ENCODE results near the gene OR10A4.
A peak's percentile ranks its signal among the peaks of the same experiment; 100 is the strongest.
"Not testable (repeated sequence)": the region's sequence is repeated elsewhere in the genome, so short reads cannot be mapped to it uniquely, and the experiment has no call there.

OR10A4 gene

GRCh38 chr11:6900327-6900999 is 24.0 kb downstream of the OR10A4 start:
- TF ChIP-seq CTCF (IDR thresholded peaks at IDR 0.05; ENCODE audit: low read length) (peak; percentile 45), EZH2phosphoT487 (IDR thresholded peaks at IDR 0.05; ENCODE audit: low read length) (no peak), EZH2 (optimal IDR thresholded peaks at IDR 0.05; ENCODE audit: low read depth, low read length) (no peak)
- H3K4me3 ChIP-seq (ENCODE audit: low read length), result no peak overlapping the region
- no peak overlapping the region for H3K27ac ChIP-seq (ENCODE audit: low read length)
- H3K4me1 ChIP-seq (ENCODE audit: low read length), result peaks cover 7% of the 10 kb centered on the region
- H3K36me3 ChIP-seq (replicated peaks; ENCODE audit: insufficient read depth, low read length), result no peaks in the 10 kb centered on the region
- no peaks in the 10 kb centered on the region for H3K79me2 ChIP-seq (ENCODE audit: low read length)
- no peak overlapping the region for H3K9ac ChIP-seq (ENCODE audit: low read length)
- no peaks in the 10 kb centered on the region; the same call in 1 of the 2 replicates for H3K27me3 ChIP-seq (replicated peaks; ENCODE audit: insufficient read depth, low read length)
- no peak overlapping the region for H3K4me2 ChIP-seq (ENCODE audit: low read depth, low read length)
- H4K20me1 ChIP-seq (ENCODE audit: insufficient read depth, low read length), result no peaks in the 10 kb centered on the region
- H3F3A ChIP-seq (ENCODE audit: insufficient read depth, low read length), result no peaks in the 10 kb centered on the region
- no peaks in the 10 kb centered on the region for H3K9me2 ChIP-seq (replicated peaks; ENCODE audit: insufficient read depth, low read length)
- H3K9me3 ChIP-seq (replicated peaks; ENCODE audit: insufficient read depth, low read length), result no peaks in the 10 kb centered on the region
- DNase-seq, result peak; percentile 18
- no peak overlapping the region for H2AFZ ChIP-seq (ENCODE audit: low read length)

- H3K9me3 ChIP-seq (replicated peaks; ENCODE audit: insufficient read depth, low read length); H3K36me3 ChIP-seq (replicated peaks; ENCODE audit: insufficient read depth, low read length); H3F3A ChIP-seq (ENCODE audit: insufficient read depth, low read length); H3K4me1 ChIP-seq (ENCODE audit: low read length); H2AFZ ChIP-seq (ENCODE audit: low read length); DNase-seq; H3K4me2 ChIP-seq (ENCODE audit: low read depth, low read length); H4K20me1 ChIP-seq (ENCODE audit: insufficient read depth, low read length); H3K27ac ChIP-seq (ENCODE audit: low read length); H3K79me2 ChIP-seq (ENCODE audit: low read length); H3K9me2 ChIP-seq (replicated peaks; ENCODE audit: insufficient read depth, low read length); H3K9ac ChIP-seq (ENCODE audit: low read length); H3K4me3 ChIP-seq (ENCODE audit: low read length); H3K27me3 ChIP-seq (replicated peaks; ENCODE audit: insufficient read depth, low read length): not testable (repeated sequence)
Measured at GRCh38 chr11:6904804-6905203, 28.4 kb downstream of the OR10A4 start.

- TF ChIP-seq EZH2phosphoT487 (IDR thresholded peaks at IDR 0.05; ENCODE audit: low read length), result no peak
- TF ChIP-seq EZH2 (optimal IDR thresholded peaks at IDR 0.05; ENCODE audit: low read depth, low read length), result no peak
- TF ChIP-seq CTCF (IDR thresholded peaks at IDR 0.05; ENCODE audit: low read length), result no peak
- H3K36me3 ChIP-seq (replicated peaks; ENCODE audit: insufficient read depth, low read length), result no peaks in the 10 kb centered on the region
- DNase-seq, result no peak
- H3K27me3 ChIP-seq (replicated peaks; ENCODE audit: insufficient read depth, low read length), result no peaks in the 10 kb centered on the region
- no peak overlapping the region for H3K4me3 ChIP-seq (ENCODE audit: low read length)
- H4K20me1 ChIP-seq (ENCODE audit: insufficient read depth, low read length), result no peaks in the 10 kb centered on the region
- no peak overlapping the region for H3K27ac ChIP-seq (ENCODE audit: low read length)
- H3K4me2 ChIP-seq (ENCODE audit: low read depth, low read length), result no peak overlapping the region
- H3K9me2 ChIP-seq (replicated peaks; ENCODE audit: insufficient read depth, low read length), result no peaks in the 10 kb centered on the region
- no peaks in the 10 kb centered on the region for H3K4me1 ChIP-seq (ENCODE audit: low read length)
- H2AFZ ChIP-seq (ENCODE audit: low read length), result no peak overlapping the region
- no peaks in the 10 kb centered on the region for H3F3A ChIP-seq (ENCODE audit: insufficient read depth, low read length)
- no peak overlapping the region for H3K9ac ChIP-seq (ENCODE audit: low read length)
- no peaks in the 10 kb centered on the region for H3K9me3 ChIP-seq (replicated peaks; ENCODE audit: insufficient read depth, low read length)
- no peaks in the 10 kb centered on the region for H3K79me2 ChIP-seq (ENCODE audit: low read length)
Measured at GRCh38 chr11:6911378-6911777, 35.0 kb downstream of the OR10A4 start.

- Histone ChIP-seq H3F3A (ENCODE audit: insufficient read depth, low read length) (no peaks in the 10 kb centered on the region), H3K4me2 (ENCODE audit: low read depth, low read length) (no peak overlapping the region), H3K9ac (ENCODE audit: low read length) (no peak overlapping the region), H3K4me3 (ENCODE audit: low read length) (no peak overlapping the region), H3K9me3 (replicated peaks; ENCODE audit: insufficient read depth, low read length) (no peaks in the 10 kb centered on the region), H4K20me1 (ENCODE audit: insufficient read depth, low read length) (no peaks in the 10 kb centered on the region), H3K27me3 (replicated peaks; ENCODE audit: insufficient read depth, low read length) (no peaks in the 10 kb centered on the region), H2AFZ (ENCODE audit: low read length) (no peak overlapping the region), H3K79me2 (ENCODE audit: low read length) (no peaks in the 10 kb centered on the region), H3K9me2 (replicated peaks; ENCODE audit: insufficient read depth, low read length) (no peaks in the 10 kb centered on the region), H3K27ac (ENCODE audit: low read length) (no peak overlapping the region), H3K4me1 (ENCODE audit: low read length) (no peaks in the 10 kb centered on the region), H3K36me3 (replicated peaks; ENCODE audit: insufficient read depth, low read length) (no peaks in the 10 kb centered on the region)
- no peak for TF ChIP-seq CTCF (IDR thresholded peaks at IDR 0.05; ENCODE audit: low read length)
- no peak for TF ChIP-seq EZH2phosphoT487 (IDR thresholded peaks at IDR 0.05; ENCODE audit: low read length)
- TF ChIP-seq EZH2 (optimal IDR thresholded peaks at IDR 0.05; ENCODE audit: low read depth, low read length), result no peak
- no peak for DNase-seq
Measured at GRCh38 chr11:6911948-6912347, 35.5 kb downstream of the OR10A4 start.
